Left forelimb (tissue), 1 donor: ENCODE measurements around the gene AADACL3.
"Not testable (repeated sequence)": the region's sequence is repeated elsewhere in the genome, so short reads cannot be mapped to it uniquely, and the experiment has no call there.

Experiments
- DNase-seq: peaks from one replicate; pipeline ENCODE4 v3.0.0-alpha.2; 2018; ENCODE audit warnings: low spot score

The AADACL3 gene

GRCh38 chr1:12714710-12715475 lies 1.0 kb upstream of the AADACL3 start:
- no peak for DNase-seq

GRCh38 chr1:12717301-12717838 lies 1.5 kb downstream of the AADACL3 start:
- DNase-seq = no peak

- no peak for DNase-seq
Observed at GRCh38 chr1:12722626-12723025, 6.7 kb downstream of the AADACL3 start.

GRCh38 chr1:12728391-12728790 lies 12.5 kb downstream of the AADACL3 start:
- DNase-seq = no peak

GRCh38 chr1:12730156-12730555 lies 14.2 kb downstream of the AADACL3 start:
- no peak for DNase-seq

- DNase-seq = not testable (repeated sequence)
Observed at GRCh38 chr1:12731084-12731483, 15.2 kb downstream of the AADACL3 start.

GRCh38 chr1:12734651-12735050 lies 18.7 kb downstream of the AADACL3 start:
- no peak for DNase-seq

GRCh38 chr1:12738934-12739333 lies 23.0 kb downstream of the AADACL3 start:
- DNase-seq = no peak

- no peak for DNase-seq
Observed at GRCh38 chr1:12739613-12740012, 23.7 kb downstream of the AADACL3 start.

- no peak for DNase-seq
Observed at GRCh38 chr1:12741946-12742345, 26.0 kb downstream of the AADACL3 start.

- DNase-seq = no peak
Observed at GRCh38 chr1:12745126-12745991, 29.4 kb downstream of the AADACL3 start.

GRCh38 chr1:12745992-12746323 lies 30.0 kb downstream of the AADACL3 start, which contains the start of gene CFAP107:
Gene CFAP107, plus strand, starts transcription at chr1:12746200. Its CDS starts 231 bp downstream, at chr1:12746431.
- DNase-seq = no peak

GRCh38 chr1:12748778-12749355 lies 33.0 kb downstream of the AADACL3 start:
- DNase-seq = no peak

- DNase-seq = no peak
Observed at GRCh38 chr1:12754738-12755137, 38.8 kb downstream of the AADACL3 start.

- no peak for DNase-seq
Observed at GRCh38 chr1:12756273-12756672, 40.4 kb downstream of the AADACL3 start.

- no peak for DNase-seq
Observed at GRCh38 chr1:12756768-12757413, 41.0 kb downstream of the AADACL3 start.

GRCh38 chr1:12757836-12758235 lies 41.9 kb downstream of the AADACL3 start:
- no peak for DNase-seq

GRCh38 chr1:12760256-12760795 lies 44.4 kb downstream of the AADACL3 start:
- DNase-seq = no peak

GRCh38 chr1:12761781-12762180 lies 45.9 kb downstream of the AADACL3 start:
- DNase-seq = no peak

GRCh38 chr1:12762766-12763165 lies 46.9 kb downstream of the AADACL3 start:
- DNase-seq = no peak

GRCh38 chr1:12763479-12763878 lies 47.6 kb downstream of the AADACL3 start:
- no peak for DNase-seq

- no peak for DNase-seq
Observed at GRCh38 chr1:12764016-12764415, 48.1 kb downstream of the AADACL3 start.
